Breast epithelium (tissue), 4 donors: ENCODE data around the gene GPR141. TPM values are rescaled to one million over a fixed set of nuclear protein-coding genes. Genes with fewer than 3 reads are reported as not detected.

Experiments
- DNase-seq, 2 donors: peaks; one replicate each; pipeline ENCODE4 v3.0.0-alpha.2; 2019; ENCODE audit warnings: low spot score in 2 of 2
- H3K27ac ChIP-seq, 2 donors: fragments of 200-600 bp; sonication (generic) in 1 of 2; one replicate each; pipeline ENCODE4 v1.5.1; 2016 to 2019; ENCODE audit warnings: mild to moderate bottlenecking in 1 of 2
- H3K27me3 ChIP-seq, 2 donors: fragments of 200-600 bp; sonication (generic) in 1 of 2; one replicate each; pipeline versions ENCODE4 v1.5.1 to v1.6.0; 2017 to 2019; ENCODE audit warnings: control low read depth in 1 of 2, mild to moderate bottlenecking in 1 of 2
- H3K36me3 ChIP-seq: fragments of 200-600 bp; one replicate; pipeline ENCODE4 v1.5.1; 2019
- H3K4me1 ChIP-seq, 2 donors: fragments of 200-600 bp; sonication (generic); one replicate each; pipeline ENCODE4 v1.5.1; 2016 to 2019; ENCODE audit warnings: control low read depth in 1 of 2
- H3K4me3 ChIP-seq, 3 donors: fragments of 200-600 bp; sonication (generic); 1 replicate in 2 of 3; 2 replicates in 1 of 3; pipeline ENCODE4 v1.5.1; 2016 to 2019; ENCODE audit warnings: mild to moderate bottlenecking in 3 of 3, moderate library complexity in 2 of 3
- H3K9me3 ChIP-seq, 2 donors: fragments of 200-600 bp; sonication (generic) in 1 of 2; one replicate each; pipeline ENCODE4 v1.5.1; 2016 to 2019; ENCODE audit warnings: control low read depth in 1 of 2
- CTCF ChIP-seq, 3 donors: fragments of 450-650 bp; IDR thresholded peaks; one replicate each; pipeline ENCODE4 v1.5.1; 2016 to 2017; ENCODE audit warnings: antibody characterized with exemption in 3 of 3, mild to moderate bottlenecking in 3 of 3, moderate library complexity in 3 of 3
- POLR2A ChIP-seq: fragments of 450-650 bp; IDR thresholded peaks from one replicate; pipeline ENCODE4 v1.6.1; 2016; ENCODE audit warnings: antibody characterized with exemption, mild to moderate bottlenecking, moderate library complexity
- POLR2AphosphoS5 ChIP-seq, 3 donors: sonication (generic); formaldehyde crosslinking; IDR thresholded peaks; one replicate each; pipeline ENCODE4 v1.6.1; 2017; ENCODE audit warnings: antibody characterized with exemption in 3 of 3
- intact Hi-C: fragments of 100-400 bp; cut with DNase I; formaldehyde crosslinking; loops from one replicate; pipeline ENCODE4 v1.15.1; 2023; ENCODE audit warnings: low total_unique reads
- total RNA-seq, 3 donors: library from RNA; depleted of rRNA; stranded (reverse); fragments of >200 nt; gene quantifications; one replicate each; pipeline ENCODE4 v1.1.0, GENCODE V29; 2016

GPR141 gene
- total RNA-seq, 3 donors from 2014 or later = 0.64 to 0.88 TPM; not detected in 1

- Histone ChIP-seq H3K36me3 (no peaks in the 10 kb centered on the region), H3K4me3 (no peak overlapping the region), H3K27me3 (no peaks in the 10 kb centered on the region), H3K4me1 (no peaks in the 10 kb centered on the region), H3K9me3 (no peaks in the 10 kb centered on the region), H3K27ac (no peak overlapping the region)
- intact Hi-C loops = no loop called here
- DNase-seq = no peak
- no peak for TF ChIP-seq CTCF (IDR thresholded peaks at IDR 0.05)
- no peak for TF ChIP-seq POLR2A
- no peak for TF ChIP-seq POLR2AphosphoS5 (IDR thresholded peaks at IDR 0.05)
Measured at GRCh38 chr7:37740398-37740797, 56.8 kb downstream of the GPR141 start.

- no peak for DNase-seq
- Histone ChIP-seq H3K27ac (no peak overlapping the region), H3K27me3 (no peaks in the 10 kb centered on the region), H3K4me3 (no peak overlapping the region), H3K4me1 (no peaks in the 10 kb centered on the region), H3K36me3 (no peaks in the 10 kb centered on the region), H3K9me3 (no peaks in the 10 kb centered on the region)
- TF ChIP-seq POLR2AphosphoS5 (IDR thresholded peaks at IDR 0.05) (no peak), POLR2A (no peak), CTCF (IDR thresholded peaks at IDR 0.05) (no peak)
- intact Hi-C loops = no loop called here
Measured at GRCh38 chr7:37741776-37742175, 58.2 kb downstream of the GPR141 start.

GRCh38 chr7:37751096-37751495 is 67.5 kb downstream of the GPR141 start:
- DNase-seq = no peak
- H3K4me1 ChIP-seq = no peaks in the 10 kb centered on the region
- intact Hi-C loops = no loop called here
- H3K4me3 ChIP-seq = no peak overlapping the region
- no peaks in the 10 kb centered on the region for H3K27me3 ChIP-seq
- no peaks in the 10 kb centered on the region for H3K9me3 ChIP-seq
- TF ChIP-seq POLR2A (no peak), CTCF (IDR thresholded peaks at IDR 0.05) (no peak), POLR2AphosphoS5 (IDR thresholded peaks at IDR 0.05) (no peak)
- H3K36me3 ChIP-seq = no peaks in the 10 kb centered on the region
- H3K27ac ChIP-seq = no peak overlapping the region

GRCh38 chr7:37753398-37754050 is 70.0 kb downstream of the GPR141 start:
- Histone ChIP-seq H3K36me3 (no peaks in the 10 kb centered on the region), H3K9me3 (no peaks in the 10 kb centered on the region), H3K27me3 (no peaks in the 10 kb centered on the region), H3K4me1 (no peaks in the 10 kb centered on the region), H3K27ac (no peak overlapping the region), H3K4me3 (no peak overlapping the region)
- TF ChIP-seq POLR2AphosphoS5 (IDR thresholded peaks at IDR 0.05) (no peak), POLR2A (no peak), CTCF (IDR thresholded peaks at IDR 0.05) (no peak)
- intact Hi-C loops = no loop called here
- no peak for DNase-seq

GRCh38 chr7:37756797-37757551 is 73.4 kb downstream of the GPR141 start:
- intact Hi-C loops = no loop called here
- no peak for TF ChIP-seq CTCF (IDR thresholded peaks at IDR 0.05)
- TF ChIP-seq POLR2A = no peak
- TF ChIP-seq POLR2AphosphoS5 (IDR thresholded peaks at IDR 0.05) = no peak
- H3K27ac ChIP-seq = no peak overlapping the region
- no peaks in the 10 kb centered on the region for H3K9me3 ChIP-seq
- no peak for DNase-seq
- H3K4me1 ChIP-seq = no peaks in the 10 kb centered on the region
- H3K4me3 ChIP-seq = no peak overlapping the region
- no peaks in the 10 kb centered on the region for H3K36me3 ChIP-seq
- H3K27me3 ChIP-seq = no peaks in the 10 kb centered on the region
